Measurements from ENCODE around the gene MMP24. TPM values are rescaled to one million over a fixed set of nuclear protein-coding genes. Genes with fewer than 3 reads are reported as not detected.

Gene MMP24
- total and polyA plus RNA-seq, 2 experiments from 2014 or later = 0.70 to 8.5 TPM

- in situ Hi-C loops (cut with MboI) = no loop called here
- Histone ChIP-seq H3K9ac (no peak overlapping the region), H3K9me2 (ENCODE audit: insufficient read depth) (no peaks in the 10 kb centered on the region), H3K27me3 (replicated peaks; ENCODE audit: insufficient read depth) (no peaks in the 10 kb centered on the region), H3K4me2 (ENCODE audit: unreplicated experiment) (no peak overlapping the region), H3K4me1 (ENCODE audit: insufficient read depth) (peaks cover 24% of the 10 kb centered on the region), H4K20me1 (ENCODE audit: insufficient read depth) (no peaks in the 10 kb centered on the region), H2AFZ (no peak overlapping the region), H3K4me3 (no peak overlapping the region), H3K27ac (no peak overlapping the region), H3F3A (ENCODE audit: insufficient read depth) (peaks cover 17% of the 10 kb centered on the region), H3K79me2 (ENCODE audit: insufficient read depth) (no peaks in the 10 kb centered on the region), H3K9me3 (ENCODE audit: low read depth) (no peaks in the 10 kb centered on the region), H3K36me3 (ENCODE audit: low read depth) (no peaks in the 10 kb centered on the region)
- DNase-seq = no peak
- 66% methylated on average over 6 of the region's 6 CpGs for WGBS, 2 experiments (ENCODE audit: low coverage in 1 of 2, low lambda C conversion rate in 2 of 2, missing lambda C conversion rate in 2 of 2)
- TF ChIP-seq EZH2 (IDR thresholded peaks at IDR 0.05; ENCODE audit: insufficient read depth, poor library complexity, severe bottlenecking) = no peak
- TF ChIP-seq EZH2phosphoT487 (IDR thresholded peaks at IDR 0.05; ENCODE audit: insufficient read depth, low read depth) = no peak
Measured at GRCh38 chr20:35325401-35325800, 98.9 kb downstream of the MMP24 start.

DNA sequence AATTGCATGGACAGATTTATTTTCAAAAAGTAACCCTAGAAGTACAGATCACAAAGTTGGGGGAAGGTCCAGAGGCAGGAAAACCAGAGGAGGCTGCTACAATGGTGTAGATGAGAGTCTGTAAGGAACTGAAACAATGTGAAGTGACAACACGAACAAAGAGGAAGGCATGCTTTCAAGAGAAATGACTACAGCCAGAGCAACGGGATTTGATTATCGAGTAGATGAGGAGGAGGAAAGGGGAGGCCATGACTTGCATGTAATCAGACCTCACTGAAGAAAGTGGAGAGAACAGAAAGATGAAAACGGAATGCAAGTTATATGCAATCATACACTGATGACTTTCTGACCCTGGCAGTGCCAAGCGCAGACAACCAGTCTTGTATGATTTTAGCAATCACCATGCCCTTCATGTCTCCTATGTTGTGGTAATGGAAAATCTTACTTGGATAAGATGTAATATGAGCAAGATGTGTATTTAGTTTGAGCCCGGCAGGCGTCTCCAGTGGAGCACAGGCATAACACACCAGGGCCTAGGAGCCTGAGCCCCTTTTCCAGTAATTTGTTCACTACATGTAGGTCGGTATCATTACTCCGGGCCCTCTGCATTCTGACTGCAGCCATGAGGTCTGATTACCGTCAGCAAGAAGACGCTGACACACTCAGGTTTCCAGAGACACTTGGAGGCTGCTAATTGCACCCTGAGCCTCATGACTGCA lies 99.7 kb downstream of the MMP24 start:
- Histone ChIP-seq H3K27ac (no peak overlapping the region), H2AFZ (no peak overlapping the region), H3K9me2 (ENCODE audit: insufficient read depth) (no peaks in the 10 kb centered on the region), H3K36me3 (ENCODE audit: low read depth) (no peaks in the 10 kb centered on the region), H4K20me1 (ENCODE audit: insufficient read depth) (no peaks in the 10 kb centered on the region), H3K79me2 (ENCODE audit: insufficient read depth) (no peaks in the 10 kb centered on the region), H3K4me3 (no peak overlapping the region), H3K4me2 (ENCODE audit: unreplicated experiment) (no peak overlapping the region), H3K9ac (no peak overlapping the region), H3F3A (ENCODE audit: insufficient read depth) (peaks cover 9% of the 10 kb centered on the region), H3K9me3 (ENCODE audit: low read depth) (no peaks in the 10 kb centered on the region), H3K4me1 (ENCODE audit: insufficient read depth) (peaks cover 16% of the 10 kb centered on the region), H3K27me3 (replicated peaks; ENCODE audit: insufficient read depth) (no peaks in the 10 kb centered on the region)
- 90 to 94% methylated on average over 11 of the region's 11 CpGs for WGBS, 2 experiments (ENCODE audit: low coverage in 1 of 2, low lambda C conversion rate in 2 of 2, missing lambda C conversion rate in 2 of 2)
- no peak for DNase-seq
- TF ChIP-seq EZH2phosphoT487 (IDR thresholded peaks at IDR 0.05; ENCODE audit: insufficient read depth, low read depth) (no peak), EZH2 (IDR thresholded peaks at IDR 0.05; ENCODE audit: insufficient read depth, poor library complexity, severe bottlenecking) (no peak)
- in situ Hi-C loops (cut with MboI) = no loop called here

Small RNA genes lying within 50 kb of the gene (small RNA-seq; reads per million reads assigned to genes)
- gene MT1P3 (ENCODE audit: low read depth, low replicate concordance) (not detected), gene RNA5SP483 (ENCODE audit: low read depth, low replicate concordance) (not detected)

Other genes starting within 250 kb of the MMP24 start
- 57.0 and 63.4 TPM in 2 replicates for gene TRPC4AP, start 133.9 kb upstream of the MMP24 start, total RNA-seq (2014; rRNA removed; shearing (Covaris generic))
- gene TRPC4AP, start 133.9 kb upstream of the MMP24 start, polyA plus RNA-seq (2016; fragmentation: Nextera tagmentation; extraction: Ambion mirVana) = 92.7 and 93.4 TPM in 2 replicates
- 25.8 and 34.9 TPM in 2 replicates for gene EDEM2, start 79.4 kb upstream of the MMP24 start, total RNA-seq (2014; rRNA removed; shearing (Covaris generic))
- 31.9 and 33.5 TPM in 2 replicates for gene EDEM2, start 79.4 kb upstream of the MMP24 start, polyA plus RNA-seq (2016; fragmentation: Nextera tagmentation; extraction: Ambion mirVana)
- gene PROCR, start 54.6 kb upstream of the MMP24 start, total RNA-seq (2014; rRNA removed; shearing (Covaris generic)) = 34.4 and 44.3 TPM in 2 replicates
- 38.5 and 38.7 TPM in 2 replicates for gene PROCR, start 54.6 kb upstream of the MMP24 start, polyA plus RNA-seq (2016; fragmentation: Nextera tagmentation; extraction: Ambion mirVana)
- 26.8 and 30.0 TPM in 2 replicates for gene MMP24OS, start 51.4 kb downstream of the MMP24 start, total RNA-seq (2014; rRNA removed; shearing (Covaris generic))
- gene MMP24OS, start 51.4 kb downstream of the MMP24 start, polyA plus RNA-seq (2016; fragmentation: Nextera tagmentation; extraction: Ambion mirVana) = 81.7 and 85.3 TPM in 2 replicates
- 166 and 183 TPM in 2 replicates for gene EIF6, start 58.1 kb downstream of the MMP24 start, total RNA-seq (2014; rRNA removed; shearing (Covaris generic))
- gene EIF6, start 58.1 kb downstream of the MMP24 start, polyA plus RNA-seq (2016; fragmentation: Nextera tagmentation; extraction: Ambion mirVana) = 245 and 247 TPM in 2 replicates
- gene FAM83C, start 65.7 kb downstream of the MMP24 start, total RNA-seq (2014; rRNA removed; shearing (Covaris generic)) = not detected in 2 replicates
- gene FAM83C, start 65.7 kb downstream of the MMP24 start, polyA plus RNA-seq (2016; fragmentation: Nextera tagmentation; extraction: Ambion mirVana) = not detected in 2 replicates
- 22.3 and 34.9 TPM in 2 replicates for gene UQCC1, start 185.3 kb downstream of the MMP24 start, total RNA-seq (2014; rRNA removed; shearing (Covaris generic))
- gene UQCC1, start 185.3 kb downstream of the MMP24 start, polyA plus RNA-seq (2016; fragmentation: Nextera tagmentation; extraction: Ambion mirVana) = 23.0 and 23.6 TPM in 2 replicates
- 2.5 and 3.9 TPM in 2 replicates for gene GDF5, start 211.5 kb downstream of the MMP24 start, total RNA-seq (2014; rRNA removed; shearing (Covaris generic))
- gene GDF5, start 211.5 kb downstream of the MMP24 start, polyA plus RNA-seq (2016; fragmentation: Nextera tagmentation; extraction: Ambion mirVana) = 1.2 and 1.3 TPM in 2 replicates
- gene CEP250, start 228.9 kb downstream of the MMP24 start, total RNA-seq (2014; rRNA removed; shearing (Covaris generic)) = 15.5 and 18.2 TPM in 2 replicates
- gene CEP250, start 228.9 kb downstream of the MMP24 start, polyA plus RNA-seq (2016; fragmentation: Nextera tagmentation; extraction: Ambion mirVana) = 21.7 and 21.8 TPM in 2 replicates